Cortex of kidney (tissue), 1 donor: ENCODE results near the gene MAPRE3.

Source experiments
- DNase-seq: peaks from one replicate; lab custom pipeline; 2025; lab: John Stamatoyannopoulos, UW

MAPRE3 gene

GRCh38 chr2:26983746-26984145 lies 13.3 kb downstream of the MAPRE3 start:
- no peak for DNase-seq

- no peak for DNase-seq
These were observed 15.4 kb downstream of the MAPRE3 start for GRCh38 chr2:26985807-26986206.

GRCh38 chr2:26986576-26986975 lies 16.1 kb downstream of the MAPRE3 start:
- DNase-seq: no peak

- DNase-seq: no peak
These were observed 17.8 kb downstream of the MAPRE3 start for GRCh38 chr2:26988058-26988860.

- no peak for DNase-seq
These were observed 18.7 kb downstream of the MAPRE3 start for GRCh38 chr2:26989156-26989555.

- DNase-seq: no peak
These were observed 21.3 kb downstream of the MAPRE3 start for GRCh38 chr2:26991717-26992116.

- no peak for DNase-seq
These were observed 23.3 kb downstream of the MAPRE3 start for GRCh38 chr2:26993768-26994167.

GRCh38 chr2:26994983-26995382 lies 24.5 kb downstream of the MAPRE3 start:
- DNase-seq: no peak

- DNase-seq: no peak
These were observed 27.0 kb downstream of the MAPRE3 start for GRCh38 chr2:26997394-26997793.

GRCh38 chr2:26998323-26998722 lies 27.9 kb downstream of the MAPRE3 start:
- DNase-seq: no peak

GRCh38 chr2:27000228-27000627 lies 29.8 kb downstream of the MAPRE3 start:
- no peak for DNase-seq

- no peak for DNase-seq
These were observed 30.6 kb downstream of the MAPRE3 start for GRCh38 chr2:27000995-27001394.

GRCh38 chr2:27001950-27002349 lies 31.5 kb downstream of the MAPRE3 start:
- no peak for DNase-seq

GRCh38 chr2:27003007-27003406 lies 32.6 kb downstream of the MAPRE3 start:
- DNase-seq: no peak

- DNase-seq: no peak
These were observed 33.4 kb downstream of the MAPRE3 start for GRCh38 chr2:27003857-27004256.

- no peak for DNase-seq
These were observed 36.4 kb downstream of the MAPRE3 start for GRCh38 chr2:27006602-27007415.

- DNase-seq: no peak
These were observed 37.3 kb downstream of the MAPRE3 start for GRCh38 chr2:27007416-27008374.

GRCh38 chr2:27008678-27009077 lies 38.2 kb downstream of the MAPRE3 start:
- no peak for DNase-seq

- no peak for DNase-seq
These were observed 38.6 kb downstream of the MAPRE3 start for GRCh38 chr2:27009083-27009482.

- no peak for DNase-seq
These were observed 39.3 kb downstream of the MAPRE3 start for GRCh38 chr2:27009716-27010115.

GRCh38 chr2:27010139-27010538 lies 39.7 kb downstream of the MAPRE3 start:
- no peak for DNase-seq

- DNase-seq: no peak
These were observed 43.3 kb downstream of the MAPRE3 start for GRCh38 chr2:27013738-27014137.
